HG03469 (cell line): ENCODE results near the gene GNAI2.
"Not testable (repeated sequence)": the region's sequence is repeated elsewhere in the genome, so short reads cannot be mapped to it uniquely, and the experiment has no call there.

Experiments
- ATAC-seq: cut with Tn5 transposase; IDR thresholded peaks from one replicate; pipeline ENCODE4 v1.9.1; 2021; ENCODE audit warnings: mild to moderate bottlenecking, moderate library complexity, moderate number of reproducible peaks; ENCODE audit not compliant: unreplicated experiment

The GNAI2 gene

GRCh38 chr3:50204804-50205412 is 31.1 kb upstream of the GNAI2 start, which contains the start of gene SLC38A3:
Gene SLC38A3, plus strand, starts transcription at chr3:50205271. Its CDS starts 8,929 bp downstream, at chr3:50214200.
- no peak for ATAC-seq

DNA sequence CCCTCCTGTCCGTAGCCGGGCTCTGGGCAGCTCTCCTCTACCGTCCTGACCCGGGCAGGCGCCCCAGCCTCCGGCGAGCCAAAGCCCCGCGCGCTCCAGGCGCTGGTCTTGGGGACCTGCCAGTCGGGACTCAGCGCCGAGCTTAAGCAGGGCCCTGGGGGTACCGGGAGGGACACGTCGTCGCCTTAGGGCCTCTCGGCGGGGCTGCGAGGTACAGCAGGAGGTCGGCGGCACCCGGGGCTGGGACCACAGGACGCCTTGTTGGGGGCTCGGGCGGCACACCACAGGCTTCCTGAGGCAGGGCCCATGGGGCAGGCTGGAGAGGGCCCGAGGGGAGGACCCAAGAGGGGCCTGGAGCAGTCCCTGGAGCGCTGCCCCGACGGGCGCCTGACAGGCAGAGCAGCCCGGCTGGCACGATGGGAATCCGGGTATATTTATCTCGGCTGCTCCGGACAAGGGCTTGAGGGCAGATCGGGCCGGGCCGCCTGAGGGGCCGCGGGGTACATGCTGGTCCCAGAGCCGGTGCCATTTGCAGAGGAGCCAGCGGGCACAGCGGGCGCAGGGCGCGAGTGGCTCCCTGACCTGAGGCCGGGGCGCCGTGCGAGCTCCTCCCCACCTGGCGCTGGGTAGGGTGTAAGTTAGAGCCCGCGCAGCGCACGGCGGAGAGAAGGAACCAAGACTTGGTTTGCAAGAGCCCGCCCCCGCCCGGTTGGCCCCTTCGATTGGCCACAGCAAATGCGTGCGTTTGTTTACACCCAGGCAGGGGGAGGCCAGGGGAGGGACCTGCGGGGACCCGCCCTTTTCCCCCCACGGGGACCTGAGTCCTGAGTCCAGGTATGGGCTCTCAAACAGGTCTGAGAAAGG is 30.4 kb upstream of the GNAI2 start:
- ATAC-seq = no peak

GRCh38 chr3:50207359-50208042 is 28.5 kb upstream of the GNAI2 start:
- no peak for ATAC-seq

DNA sequence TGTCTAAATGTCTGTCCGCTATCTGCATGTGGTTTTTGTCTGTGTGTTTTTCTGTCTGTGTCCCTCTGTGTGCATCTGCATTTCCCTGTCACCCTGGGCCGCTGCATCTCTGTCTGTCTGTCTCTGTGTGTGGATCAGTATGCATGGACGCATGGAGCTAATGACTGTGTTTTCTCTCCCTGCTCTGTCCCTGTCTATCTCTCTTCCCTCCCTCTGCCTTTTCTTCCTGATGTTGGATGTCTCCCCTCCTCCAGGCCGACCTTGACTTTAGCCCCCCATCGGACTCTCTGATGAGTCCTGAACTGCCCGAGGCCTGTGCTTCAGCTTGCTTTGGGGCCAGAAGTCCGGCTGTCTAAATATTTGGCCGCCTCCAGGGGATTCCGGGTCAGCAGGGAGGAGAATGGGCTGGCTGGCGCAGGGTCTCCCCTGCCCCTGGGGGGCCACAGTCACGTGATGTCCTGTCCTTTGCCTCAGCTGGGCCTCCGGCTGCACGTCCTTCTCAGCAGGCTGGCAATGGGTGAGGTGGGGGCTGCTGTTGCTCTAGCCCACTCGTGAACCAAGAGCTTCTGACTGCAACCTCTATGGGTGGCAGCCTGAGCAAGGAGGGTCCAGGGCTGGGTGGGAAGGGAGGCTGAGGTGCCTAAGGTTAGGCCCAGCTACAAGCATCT is 27.2 kb upstream of the GNAI2 start:
- no peak for ATAC-seq

- ATAC-seq = no peak
These were observed 25.9 kb upstream of the GNAI2 start for GRCh38 chr3:50210176-50210509.

DNA sequence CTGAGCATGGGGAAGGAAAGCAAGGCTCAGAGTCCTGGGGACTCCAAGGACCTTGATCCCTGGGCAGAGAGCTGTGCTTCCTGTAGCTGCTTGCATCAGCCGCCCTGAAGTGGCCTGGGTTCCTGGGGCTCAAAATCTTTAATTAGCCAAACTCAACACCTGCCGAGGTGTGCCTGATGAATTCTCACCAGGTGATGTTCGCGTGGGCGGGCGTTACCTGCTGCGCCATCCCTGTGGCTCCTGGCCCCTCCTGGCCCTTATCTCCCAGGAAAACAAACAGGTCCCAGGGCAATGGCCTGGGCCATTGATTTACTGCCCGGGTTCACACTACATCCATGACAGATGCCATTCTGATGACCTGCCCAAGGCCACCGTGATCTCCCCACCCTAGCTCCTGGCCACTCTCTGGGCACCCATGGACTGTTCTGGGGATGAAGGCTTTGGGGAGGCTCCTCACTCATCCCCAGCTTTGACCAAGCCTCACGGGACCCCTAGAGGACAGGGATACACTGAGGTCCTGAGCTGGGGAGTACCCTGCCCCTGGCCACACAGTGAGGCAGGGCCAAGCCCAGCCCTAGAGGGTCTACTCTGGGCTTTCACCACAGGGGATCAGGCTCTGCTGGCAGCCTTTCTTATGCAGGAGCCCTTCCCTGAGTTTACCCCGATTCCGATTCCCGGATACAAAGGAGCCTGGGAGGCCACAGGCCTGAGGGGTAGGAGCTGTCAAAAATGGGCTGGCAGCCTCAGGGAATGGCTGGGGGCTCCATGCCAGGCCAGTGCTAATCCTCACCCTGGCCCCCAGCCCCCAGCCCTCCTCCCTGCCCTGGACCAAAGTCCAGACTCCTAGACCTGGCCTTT is 25.3 kb upstream of the GNAI2 start:
- ATAC-seq = no peak

- not testable (repeated sequence) for ATAC-seq
These were observed 24.7 kb upstream of the GNAI2 start for GRCh38 chr3:50211368-50211717.

GRCh38 chr3:50211930-50212329 is 24.1 kb upstream of the GNAI2 start:
- ATAC-seq = no peak

GRCh38 chr3:50212502-50212901 is 23.5 kb upstream of the GNAI2 start:
- ATAC-seq = no peak

DNA sequence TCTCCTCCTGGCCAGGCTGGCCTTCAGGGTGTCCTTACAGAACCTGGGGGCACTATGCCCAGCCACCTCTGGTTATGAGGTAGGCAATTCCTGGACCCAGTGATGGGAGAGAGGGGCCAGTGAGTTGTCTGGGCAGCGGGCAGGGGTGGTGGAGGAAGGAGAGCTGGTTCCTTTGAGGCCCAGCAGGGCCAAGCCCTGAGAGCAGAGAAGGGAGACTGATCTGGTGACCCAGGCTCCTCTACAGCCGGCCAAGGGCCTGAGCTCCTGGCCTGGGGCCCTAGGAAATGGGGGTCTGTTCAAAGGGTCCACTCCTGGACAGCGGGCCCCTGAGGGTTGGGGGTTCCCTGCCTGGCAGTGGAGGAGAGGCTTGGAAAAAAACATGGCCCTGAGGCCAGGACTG is 23.0 kb upstream of the GNAI2 start:
- ATAC-seq = no peak

DNA sequence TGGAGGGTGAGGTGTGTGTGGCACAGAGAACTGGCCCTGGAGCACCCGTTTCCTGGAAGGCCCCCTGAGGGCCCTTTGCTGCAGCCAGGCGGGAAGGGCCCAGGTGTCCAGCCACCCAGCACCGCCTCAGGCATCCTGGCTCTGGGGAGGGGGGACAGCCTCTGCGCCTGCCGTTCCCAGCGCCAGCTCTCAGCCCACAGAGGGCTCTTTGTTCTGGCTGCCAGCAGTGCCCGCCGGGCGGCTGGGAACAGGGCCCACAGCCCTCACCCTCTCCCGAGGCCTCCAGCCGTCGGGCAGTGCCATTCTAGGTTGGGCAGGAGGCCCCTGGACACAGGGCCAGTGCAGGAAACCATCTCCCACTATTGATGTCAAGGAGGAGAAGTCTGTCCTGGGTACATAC is 22.6 kb upstream of the GNAI2 start:
- no peak for ATAC-seq

DNA sequence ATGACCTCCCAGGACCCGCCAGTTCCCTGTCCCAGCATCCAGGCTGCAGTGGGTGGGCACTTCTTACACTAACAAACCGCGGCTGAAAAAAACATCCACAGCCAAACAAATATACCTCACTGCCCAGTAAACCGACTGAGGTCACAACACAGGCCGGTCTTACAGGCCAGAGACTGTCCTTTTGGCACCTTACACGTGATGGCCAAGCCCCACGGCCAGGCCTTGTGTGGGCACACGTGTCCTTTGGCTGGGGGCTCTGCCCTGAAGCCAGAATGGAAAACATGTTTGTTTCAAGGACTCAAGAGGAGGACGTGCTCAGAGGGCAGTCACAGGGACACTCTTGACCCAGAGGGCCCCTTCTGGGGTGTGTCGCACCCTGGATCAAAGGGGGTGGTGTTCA is 21.2 kb upstream of the GNAI2 start:
- no peak for ATAC-seq

DNA sequence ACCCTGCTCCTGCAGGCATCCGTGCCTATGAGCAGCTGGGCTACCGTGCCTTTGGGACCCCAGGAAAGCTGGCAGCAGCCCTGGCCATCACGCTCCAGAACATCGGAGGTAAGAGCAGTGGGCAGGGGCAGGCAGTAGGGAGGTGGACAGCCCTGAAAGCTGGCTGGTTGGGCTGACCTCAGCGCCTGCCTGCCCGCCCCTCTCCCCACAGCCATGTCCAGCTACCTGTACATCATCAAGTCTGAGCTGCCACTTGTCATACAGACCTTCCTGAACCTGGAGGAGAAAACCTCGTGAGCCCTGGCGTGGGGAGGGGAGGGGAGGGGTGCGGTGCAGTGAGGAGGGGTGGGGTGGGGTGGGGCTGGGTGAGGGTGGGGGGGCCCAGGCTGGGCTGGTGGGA is 20.5 kb upstream of the GNAI2 start:
- ATAC-seq = no peak

GRCh38 chr3:50217681-50218080 is 18.3 kb upstream of the GNAI2 start:
- no peak for ATAC-seq

GRCh38 chr3:50218448-50218847 is 17.6 kb upstream of the GNAI2 start:
- ATAC-seq = no peak

- no peak for ATAC-seq
These were observed 16.7 kb upstream of the GNAI2 start for GRCh38 chr3:50219285-50219684.

- ATAC-seq = no peak
These were observed 15.9 kb upstream of the GNAI2 start for GRCh38 chr3:50220109-50220508.

DNA sequence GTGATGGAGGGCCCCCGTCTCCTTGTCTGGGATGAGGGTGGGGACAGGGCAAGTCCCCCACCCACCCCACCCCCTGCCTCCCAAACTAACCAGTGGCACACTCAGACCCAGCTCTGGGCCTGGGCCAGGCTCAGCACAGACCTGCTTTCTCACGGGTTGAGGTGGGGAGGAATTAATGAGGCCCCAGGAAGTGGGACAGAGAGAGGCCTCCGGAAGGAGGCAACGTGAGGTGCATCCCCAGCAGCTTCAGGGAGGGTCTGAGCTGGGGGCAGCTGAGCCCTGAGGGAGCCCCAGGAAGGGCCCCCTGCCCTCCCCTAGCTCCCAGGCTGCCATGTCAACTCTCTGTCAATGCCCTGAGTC is 15.0 kb upstream of the GNAI2 start:
- ATAC-seq = no peak

DNA sequence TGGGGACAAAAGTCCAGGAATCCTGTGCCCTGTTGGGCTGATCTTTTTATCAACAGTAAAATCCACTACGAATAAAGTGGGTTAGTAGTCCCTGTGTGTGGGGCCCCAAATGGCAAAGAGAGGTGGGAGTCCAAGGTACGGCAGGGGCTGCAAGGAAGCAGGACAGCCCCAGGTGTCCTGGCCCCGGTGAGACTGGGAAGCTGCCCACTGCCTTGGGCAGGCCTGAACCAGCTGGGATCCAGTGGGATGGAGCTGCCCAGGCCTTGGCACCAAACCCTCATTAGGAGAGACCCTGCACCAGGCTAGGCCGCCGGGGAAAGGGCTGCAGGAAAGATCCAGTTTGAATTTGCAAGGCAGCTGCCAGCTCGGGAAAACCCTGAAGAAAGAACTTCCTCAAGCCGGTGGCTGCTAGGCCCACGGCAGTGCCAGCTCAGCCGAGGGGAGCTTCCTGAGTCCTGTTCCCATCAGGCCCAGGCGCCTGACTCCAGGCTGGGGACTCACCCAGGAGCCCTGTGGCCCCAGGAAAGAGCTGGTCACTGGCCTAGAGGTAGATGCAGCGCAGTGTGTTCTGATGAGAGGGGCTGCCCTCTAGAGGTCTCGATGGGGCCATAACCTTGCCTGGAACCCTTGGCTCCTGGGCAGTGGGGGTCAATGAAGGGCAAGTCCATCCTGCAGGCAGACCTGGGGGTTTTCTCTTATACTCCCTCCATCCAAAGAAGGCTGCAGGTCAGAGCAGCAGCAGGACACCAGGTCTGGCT is 14.4 kb upstream of the GNAI2 start:
- ATAC-seq = no peak

DNA sequence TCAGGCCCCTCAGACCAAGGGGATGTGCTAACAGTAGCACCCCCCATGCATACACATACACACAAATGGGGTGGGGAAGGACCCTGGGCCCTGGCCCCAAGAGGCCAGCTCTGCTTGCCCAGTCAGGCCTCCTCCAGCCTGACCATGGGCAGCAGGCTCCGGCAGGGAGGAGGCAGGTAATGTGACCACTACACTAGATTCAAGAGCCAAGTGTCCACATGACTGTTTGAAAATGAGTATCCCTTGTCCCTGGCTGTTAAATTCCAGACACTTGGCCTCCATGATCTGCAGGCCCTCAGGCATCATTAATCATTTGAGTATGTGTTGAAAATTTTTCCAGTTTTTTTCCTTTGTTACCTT is 13.9 kb upstream of the GNAI2 start:
- ATAC-seq = no peak
